ENCODE results near the gene TUBB2A. TPM values are rescaled to one million over a fixed set of nuclear protein-coding genes. Genes with fewer than 3 reads are reported as not detected.

TUBB2A gene
- total and polyA plus RNA-seq, 2 of the 8 experiments (the other 6 are each of a cell fraction or from before 2014, with no cell fraction given): 315 to 330 TPM

- no peak for TF ChIP-seq NANOG (IDR thresholded peaks at IDR 0.05; ENCODE audit: insufficient read depth, low read depth, low read length, poor library complexity, severe bottlenecking)
- peak; percentile 82; the same call in 1 of the 2 replicates for TF ChIP-seq JUND (IDR thresholded peaks at IDR 0.05; ENCODE audit: low read length)
- no peak for TF ChIP-seq EZH2 (IDR thresholded peaks at IDR 0.05; ENCODE audit: low read depth, low read length, severe bottlenecking)
- no peak for TF ChIP-seq TEAD4 (IDR thresholded peaks at IDR 0.05; ENCODE audit: low read depth, low read length)
- peak; percentile 30 to 61 (median 45) for TF ChIP-seq CTCF (IDR thresholded peaks at IDR 0.05; ENCODE audit: control extremely low read depth in 1 of 3, insufficient read depth in 1 of 3, low read depth in 1 of 3, low read length in 3 of 3)
- TF ChIP-seq RXRA (IDR thresholded peaks at IDR 0.05; ENCODE audit: insufficient read depth, low read depth, low read length): no peak
- TF ChIP-seq RFX5 (IDR thresholded peaks at IDR 0.05; ENCODE audit: borderline replicate concordance, low read depth, low read length): no peak
- TF ChIP-seq CREB1 (IDR thresholded peaks at IDR 0.05): peak; percentile 89
- peak; percentile 67 to 78 for TF ChIP-seq POLR2A (IDR thresholded peaks at IDR 0.05; ENCODE audit: control extremely low read depth in 1 of 2, low read depth in 2 of 2, low read length in 2 of 2)
- no peak for TF ChIP-seq E2F6 (IDR thresholded peaks at IDR 0.05)
- no peak for TF ChIP-seq SUZ12 (IDR thresholded peaks at IDR 0.05; ENCODE audit: low read length)
- peak; percentile 1 to 34; a peak in 1 of 4 replicates for TF ChIP-seq RAD21 (IDR thresholded peaks at IDR 0.05 in 1 of 2, conservative IDR thresholded peaks at IDR 0.05 in 1 of 2; ENCODE audit: low read depth in 2 of 2, low read length in 2 of 2)
- peak in 1 of 2 experiments; percentile 43; a peak in 1 of 3 replicates for TF ChIP-seq EP300 (IDR thresholded peaks at IDR 0.05; ENCODE audit: borderline replicate concordance in 1 of 2, low read depth in 2 of 2, low read length in 2 of 2)
- no peak for TF ChIP-seq ATF2 (IDR thresholded peaks at IDR 0.05; ENCODE audit: low read length)
- peak; percentile 97 for TF ChIP-seq EGR1 (IDR thresholded peaks at IDR 0.05; ENCODE audit: borderline replicate concordance, low read depth, low read length)
- no peak for TF ChIP-seq SAP30 (IDR thresholded peaks at IDR 0.05; ENCODE audit: insufficient read depth, insufficient replicate concordance, low read length)
- peak; percentile 77 for TF ChIP-seq TAF7 (optimal IDR thresholded peaks at IDR 0.05; ENCODE audit: borderline replicate concordance, low read depth, low read length)
- no peak for TF ChIP-seq CEBPB (IDR thresholded peaks at IDR 0.05; ENCODE audit: low read depth, low read length)
Measured at GRCh38 chr6:3157131-3157933, at the start of gene TUBB2A (continued).
